ENCODE measurements around the gene EMC10. TPM values are rescaled to one million over a fixed set of nuclear protein-coding genes. Genes with fewer than 3 reads are reported as not detected.
A peak's percentile ranks its signal among the peaks of the same experiment; 100 is the strongest.

EMC10 gene
- total RNA-seq, 1 experiment from 2014 or later, result 109 TPM

DNA sequence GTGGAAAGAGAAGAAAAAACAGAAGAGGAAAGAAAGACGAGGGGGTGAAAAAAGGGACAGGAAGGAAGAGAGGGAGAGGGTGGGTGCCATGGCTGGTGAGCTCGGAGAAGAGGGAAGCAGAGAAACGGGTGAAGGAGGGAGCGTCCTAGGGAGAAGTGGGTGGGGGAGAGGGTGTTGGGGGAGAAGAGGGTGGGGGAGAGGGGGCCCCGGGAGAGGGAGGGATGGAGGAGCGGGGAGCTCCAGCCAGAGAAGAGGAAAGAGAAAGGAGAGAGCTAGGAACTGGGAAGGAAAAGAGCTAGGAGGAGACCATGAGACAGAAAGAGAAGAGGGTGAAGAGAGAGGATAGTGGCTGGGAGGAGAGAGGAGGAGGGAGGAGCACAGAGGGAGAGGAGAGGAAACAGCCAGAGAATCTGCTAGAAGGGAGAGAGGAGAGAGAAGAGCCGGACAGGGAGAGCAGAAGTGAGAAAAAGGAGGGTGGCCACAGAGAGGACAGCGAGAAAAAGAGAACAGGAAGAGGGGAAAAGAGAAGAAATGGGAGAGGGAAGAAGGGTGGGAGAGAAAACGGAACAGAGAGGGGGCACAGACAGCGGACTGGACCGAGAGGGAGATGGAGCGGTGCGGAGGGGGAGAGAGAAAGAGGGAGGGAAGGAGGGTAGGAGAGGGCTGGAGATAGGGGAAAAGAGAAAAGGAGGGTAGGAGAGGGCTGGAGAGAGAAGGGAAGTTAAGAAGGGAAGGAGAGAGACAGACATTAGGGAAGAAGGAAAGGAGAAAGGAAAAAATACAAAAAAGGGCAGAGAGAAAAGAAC lies 12.3 kb downstream of the EMC10 start:
- no peaks in the 10 kb centered on the region for H3K79me2 ChIP-seq (ENCODE audit: insufficient read depth, low read length)
- peaks cover 7% of the 10 kb centered on the region; the same call in 1 of the 2 replicates for H3K27me3 ChIP-seq (ENCODE audit: insufficient read depth, low read length)
- no peaks in the 10 kb centered on the region for H4K20me1 ChIP-seq (ENCODE audit: control insufficient read depth, insufficient read depth, insufficient read length)
- peaks cover 8% of the 10 kb centered on the region for H3K9me3 ChIP-seq (ENCODE audit: control insufficient read depth, low read depth, low read length)
- peaks cover 4% of the 10 kb centered on the region; the same call in 1 of the 2 replicates for H3K4me1 ChIP-seq (ENCODE audit: insufficient read depth, low read length)
- H3K36me3 Mint-ChIP-seq (ENCODE audit: insufficient read depth in 1 of 3, low read depth in 3 of 3), result peaks cover 25 to 36% (median 31%) of the 10 kb centered on the region in 3 experiments
- no peak for DNase-seq
- H3K4me1 Mint-ChIP-seq, result peaks cover 29 to 42% of the 10 kb centered on the region in 2 experiments
- no CpG with 5 or more reads among the region's 13 CpGs for WGBS (ENCODE audit: extremely low coverage, insufficient read length, low lambda C conversion rate)
- no peak overlapping the region for H3K23ac ChIP-seq (ENCODE audit: insufficient read length, low read depth, low read length)
- H3K23me2 ChIP-seq (ENCODE audit: insufficient read length, low read depth, low read length, poor library complexity, severe bottlenecking), result peaks cover 5% of the 10 kb centered on the region
- no peak overlapping the region for H3K4ac ChIP-seq (ENCODE audit: low read depth, low read length)
- peak overlapping the region in 1 of 2 experiments; percentile 55; a peak in 1 of 5 replicates for H3K4me3 Mint-ChIP-seq
- H3K9me3 Mint-ChIP-seq, result peaks cover 31 to 43% of the 10 kb centered on the region in 2 experiments
- H4K91ac ChIP-seq (ENCODE audit: insufficient read length, low read depth, low read length), result no peak overlapping the region
- H4K8ac ChIP-seq (replicated peaks; ENCODE audit: insufficient read length, low read depth, low read length), result no peak overlapping the region
- H2AFZ ChIP-seq (ENCODE audit: low read length), result no peak overlapping the region
- no peak overlapping the region for H4K5ac ChIP-seq (ENCODE audit: insufficient read length, low read depth, low read length)
- H3K14ac ChIP-seq (ENCODE audit: insufficient read depth, low read length), result no peak overlapping the region
- no peaks in the 10 kb centered on the region for H3K79me1 ChIP-seq (ENCODE audit: insufficient read depth, low read depth, low read length, poor library complexity, severe bottlenecking)
- no peak overlapping the region for H2BK20ac ChIP-seq (ENCODE audit: low read depth, low read length, poor library complexity, severe bottlenecking)
- H3T11ph ChIP-seq (ENCODE audit: low read length), result no peak overlapping the region
- no peak overlapping the region for H3K27ac ChIP-seq (ENCODE audit: insufficient read length, low read depth, low read length)
- no peak overlapping the region for H2AK5ac ChIP-seq (ENCODE audit: insufficient read length, low read length)
- H3K9ac ChIP-seq (ENCODE audit: extremely low read depth, insufficient read length, low read length), result no peak overlapping the region
- no peak overlapping the region for H3K4me2 ChIP-seq (ENCODE audit: insufficient read depth, insufficient read length, low read length)
- no peak overlapping the region for H3K56ac ChIP-seq (ENCODE audit: insufficient read length, low read depth, low read length)
- H3K27ac Mint-ChIP-seq, result no peak overlapping the region
- H2BK15ac ChIP-seq (ENCODE audit: low read depth, low read length), result no peak overlapping the region
- no peak overlapping the region for H2BK12ac ChIP-seq (ENCODE audit: insufficient read length, low read depth, low read length)
- no peak overlapping the region for H2BK5ac ChIP-seq (ENCODE audit: insufficient read length, low read length)
- H2BK120ac ChIP-seq (ENCODE audit: low read depth, low read length, poor library complexity, severe bottlenecking), result no peak overlapping the region
- TF ChIP-seq, protein P1, sequence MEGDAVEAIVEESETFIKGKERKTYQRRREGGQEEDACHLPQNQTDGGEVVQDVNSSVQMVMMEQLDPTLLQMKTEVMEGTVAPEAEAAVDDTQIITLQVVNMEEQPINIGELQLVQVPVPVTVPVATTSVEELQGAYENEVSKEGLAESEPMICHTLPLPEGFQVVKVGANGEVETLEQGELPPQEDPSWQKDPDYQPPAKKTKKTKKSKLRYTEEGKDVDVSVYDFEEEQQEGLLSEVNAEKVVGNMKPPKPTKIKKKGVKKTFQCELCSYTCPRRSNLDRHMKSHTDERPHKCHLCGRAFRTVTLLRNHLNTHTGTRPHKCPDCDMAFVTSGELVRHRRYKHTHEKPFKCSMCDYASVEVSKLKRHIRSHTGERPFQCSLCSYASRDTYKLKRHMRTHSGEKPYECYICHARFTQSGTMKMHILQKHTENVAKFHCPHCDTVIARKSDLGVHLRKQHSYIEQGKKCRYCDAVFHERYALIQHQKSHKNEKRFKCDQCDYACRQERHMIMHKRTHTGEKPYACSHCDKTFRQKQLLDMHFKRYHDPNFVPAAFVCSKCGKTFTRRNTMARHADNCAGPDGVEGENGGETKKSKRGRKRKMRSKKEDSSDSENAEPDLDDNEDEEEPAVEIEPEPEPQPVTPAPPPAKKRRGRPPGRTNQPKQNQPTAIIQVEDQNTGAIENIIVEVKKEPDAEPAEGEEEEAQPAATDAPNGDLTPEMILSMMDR (conservative IDR thresholded peaks at IDR 0.05), result no peak
- peaks cover 83% of the 10 kb centered on the region for H3K27me3 Mint-ChIP-seq (ENCODE audit: low read depth)
- H3K18ac ChIP-seq (ENCODE audit: insufficient read length, low read depth, low read length), result no peak overlapping the region
